HG03159 (cell line): ENCODE measurements around the gene KRTAP12-1.
"Not testable (repeated sequence)": the region's sequence is repeated elsewhere in the genome, so short reads cannot be mapped to it uniquely, and the experiment has no call there.

Source experiments
- ATAC-seq: cut with Tn5 transposase; IDR thresholded peaks from one replicate; pipeline ENCODE4 v1.9.1; 2021; ENCODE audit warnings: mild to moderate bottlenecking, moderate library complexity; ENCODE audit not compliant: unreplicated experiment

The KRTAP12-1 gene

DNA sequence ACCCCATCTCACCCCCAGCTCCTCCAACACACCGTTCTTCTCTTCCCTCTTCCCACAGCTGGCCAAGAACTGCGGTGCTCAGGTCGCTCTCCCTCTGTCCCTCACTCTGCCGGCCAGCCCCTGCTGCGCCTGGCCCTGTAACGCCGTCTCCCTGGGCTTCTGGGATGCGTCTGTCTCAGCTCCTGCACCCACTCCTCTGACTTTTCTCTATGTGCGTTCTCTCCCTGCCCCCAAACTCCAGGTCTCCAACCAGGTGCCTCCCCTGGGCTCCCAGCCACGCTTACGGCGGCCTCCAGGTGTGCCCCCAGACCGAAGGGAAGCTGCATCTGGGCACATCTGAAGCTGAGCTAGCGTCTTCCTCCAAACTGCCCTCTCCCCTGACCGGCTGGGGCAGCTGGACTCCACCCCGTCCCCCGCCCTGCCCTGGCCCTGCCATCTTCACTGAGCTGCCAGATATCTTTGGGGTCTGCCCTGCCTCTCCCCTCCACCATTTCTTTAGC lies 17.6 kb upstream of the KRTAP12-1 start:
- ATAC-seq, result no peak

DNA sequence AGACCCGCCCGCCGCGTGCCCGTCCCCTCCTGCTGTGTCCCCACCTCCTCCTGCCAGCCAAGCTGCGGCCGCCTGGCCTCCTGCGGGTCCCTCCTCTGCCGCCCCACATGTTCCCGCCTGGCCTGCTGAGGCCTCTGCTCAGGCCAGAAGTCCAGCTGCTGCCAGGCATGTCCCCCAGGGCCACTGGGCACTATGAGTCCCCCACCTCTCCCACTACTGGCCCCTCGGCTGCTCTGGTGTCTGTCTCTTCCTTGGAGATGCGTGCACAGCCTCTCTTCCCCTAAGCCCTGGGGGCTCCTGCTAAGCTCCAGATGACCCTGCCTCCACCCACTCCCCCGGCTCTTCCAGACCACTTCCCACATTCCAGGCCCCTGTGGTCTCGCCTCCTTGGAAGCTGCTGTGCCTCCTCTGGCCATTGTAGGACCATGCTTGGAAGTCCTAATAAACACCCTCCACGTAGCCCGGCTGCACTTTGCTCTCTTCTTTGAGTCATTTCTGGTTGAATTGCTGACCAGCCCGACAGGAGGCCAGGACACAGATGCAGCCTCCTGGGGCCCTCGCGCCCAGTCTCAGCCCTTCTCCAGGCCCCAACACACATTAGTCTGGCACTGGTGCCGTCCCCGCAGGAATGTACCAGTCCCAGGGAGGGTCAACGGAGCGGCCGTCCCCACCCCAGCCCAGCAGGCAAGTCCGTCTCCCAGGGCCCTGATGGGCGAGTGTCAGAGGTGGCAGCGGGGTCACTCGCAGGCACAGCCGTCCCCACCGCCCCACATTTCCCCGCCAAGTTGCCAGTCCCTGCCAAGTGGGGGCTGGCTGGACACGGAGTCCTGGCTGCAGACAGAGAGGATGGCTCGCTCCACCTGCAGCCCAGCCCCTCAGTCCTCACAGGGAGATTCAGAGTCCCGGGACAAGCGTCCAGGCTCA lies 16.1 kb upstream of the KRTAP12-1 start:
- no peak for ATAC-seq

DNA sequence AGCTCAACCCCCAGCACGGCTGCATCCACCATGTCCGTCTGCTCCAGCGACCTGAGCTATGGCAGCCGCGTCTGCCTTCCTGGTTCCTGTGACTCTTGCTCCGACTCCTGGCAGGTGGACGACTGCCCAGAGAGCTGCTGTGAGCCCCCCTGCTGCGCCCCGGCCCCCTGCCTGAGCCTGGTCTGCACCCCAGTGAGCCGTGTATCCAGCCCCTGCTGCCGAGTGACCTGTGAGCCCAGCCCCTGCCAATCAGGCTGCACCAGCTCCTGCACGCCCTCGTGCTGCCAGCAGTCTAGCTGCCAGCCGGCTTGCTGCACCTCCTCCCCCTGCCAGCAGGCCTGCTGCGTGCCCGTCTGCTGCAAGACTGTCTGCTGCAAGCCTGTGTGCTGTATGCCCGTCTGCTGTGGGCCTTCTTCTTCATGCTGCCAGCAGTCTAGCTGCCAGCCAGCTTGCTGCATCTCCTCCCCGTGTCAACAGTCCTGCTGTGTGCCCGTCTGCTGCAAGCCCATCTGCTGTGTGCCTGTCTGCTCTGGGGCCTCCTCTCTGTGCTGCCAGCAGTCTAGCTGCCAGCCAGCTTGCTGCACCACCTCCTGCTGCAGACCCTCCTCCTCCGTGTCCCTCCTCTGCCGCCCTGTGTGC lies 15.3 kb upstream of the KRTAP12-1 start, which contains the start of gene KRTAP10-12:
TSS of gene KRTAP10-12 (plus strand) at position 1 of the 639 bp plus-strand sequence. CDS start at position 31, 30 bp downstream.
- not testable (repeated sequence) for ATAC-seq

DNA sequence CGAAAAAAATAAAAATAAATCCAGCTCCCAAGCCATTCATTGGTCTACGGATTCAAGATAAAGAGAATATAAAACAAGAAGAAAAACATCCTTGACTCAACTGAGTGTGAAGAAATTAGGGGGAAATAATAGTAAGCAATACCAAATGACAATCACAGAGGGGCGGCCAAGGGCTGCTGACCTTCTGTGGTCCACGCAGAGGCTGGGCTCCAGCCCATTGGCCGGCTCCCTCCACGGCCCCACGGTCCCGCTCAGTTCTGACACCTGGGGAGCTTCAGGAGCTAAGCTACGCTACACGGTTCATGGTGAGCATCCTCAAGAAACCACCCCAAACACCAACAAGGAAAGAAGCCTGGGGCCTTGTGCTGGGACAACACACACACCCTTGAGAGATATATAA lies 14.6 kb upstream of the KRTAP12-1 start:
- ATAC-seq, result no peak

DNA sequence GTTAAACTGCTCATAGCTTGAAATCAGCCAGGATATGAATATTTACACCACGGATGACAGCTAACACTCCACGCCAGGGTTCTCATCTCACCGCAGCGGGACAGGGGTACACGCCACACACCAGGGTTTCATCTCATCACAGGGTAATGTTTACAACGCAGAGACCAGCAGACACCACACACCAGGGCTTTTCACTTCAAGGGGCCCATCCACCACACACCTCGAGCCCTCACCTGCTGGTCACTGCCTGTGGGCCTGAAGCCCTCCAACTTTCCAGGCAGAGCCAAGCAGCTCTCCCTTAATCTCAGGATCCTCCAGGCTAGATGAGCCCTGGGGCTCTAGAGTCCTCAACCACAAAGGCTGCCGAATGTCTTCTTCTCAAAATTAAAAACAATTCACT lies 13.7 kb upstream of the KRTAP12-1 start:
- no peak for ATAC-seq

DNA sequence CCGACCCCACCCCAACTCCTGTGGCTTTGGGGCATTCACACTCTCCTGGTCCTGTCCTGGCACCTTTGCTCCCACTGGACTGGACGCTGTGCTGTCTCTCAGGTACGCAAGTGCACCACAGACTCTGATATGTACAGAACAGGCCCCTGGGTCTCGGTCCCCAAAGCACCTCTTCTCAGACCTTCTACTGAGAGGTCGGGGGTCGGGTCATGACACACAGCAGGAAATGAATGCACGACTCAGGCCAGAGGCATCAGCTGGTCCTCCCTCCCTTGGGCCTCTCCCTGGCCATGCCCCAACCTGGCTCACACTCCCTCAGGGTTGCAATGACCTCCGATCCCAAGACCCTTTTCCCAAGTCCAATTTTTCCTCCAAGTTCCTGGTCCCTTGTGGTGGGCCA lies 13.2 kb upstream of the KRTAP12-1 start:
- no peak for ATAC-seq

DNA sequence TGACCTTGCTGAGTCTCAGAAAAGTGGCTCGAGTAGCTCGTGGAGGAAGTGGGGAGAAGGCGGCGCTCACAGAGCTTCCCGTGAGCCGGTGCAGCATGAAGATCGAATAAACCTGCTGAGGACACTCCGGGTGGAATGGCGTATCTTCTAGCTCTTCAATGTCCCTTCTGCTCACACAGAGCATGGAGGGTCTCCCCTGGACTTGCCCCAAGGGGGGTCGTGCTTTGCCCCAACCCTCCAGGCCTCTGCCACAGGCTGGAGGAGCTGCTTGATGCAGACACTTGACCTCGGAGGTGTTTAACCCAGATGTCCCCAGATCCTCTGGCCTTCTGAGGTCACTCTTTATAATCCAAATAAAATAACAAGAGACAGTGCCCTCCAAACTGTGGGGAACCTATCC lies 12.8 kb upstream of the KRTAP12-1 start:
- no peak for ATAC-seq

DNA sequence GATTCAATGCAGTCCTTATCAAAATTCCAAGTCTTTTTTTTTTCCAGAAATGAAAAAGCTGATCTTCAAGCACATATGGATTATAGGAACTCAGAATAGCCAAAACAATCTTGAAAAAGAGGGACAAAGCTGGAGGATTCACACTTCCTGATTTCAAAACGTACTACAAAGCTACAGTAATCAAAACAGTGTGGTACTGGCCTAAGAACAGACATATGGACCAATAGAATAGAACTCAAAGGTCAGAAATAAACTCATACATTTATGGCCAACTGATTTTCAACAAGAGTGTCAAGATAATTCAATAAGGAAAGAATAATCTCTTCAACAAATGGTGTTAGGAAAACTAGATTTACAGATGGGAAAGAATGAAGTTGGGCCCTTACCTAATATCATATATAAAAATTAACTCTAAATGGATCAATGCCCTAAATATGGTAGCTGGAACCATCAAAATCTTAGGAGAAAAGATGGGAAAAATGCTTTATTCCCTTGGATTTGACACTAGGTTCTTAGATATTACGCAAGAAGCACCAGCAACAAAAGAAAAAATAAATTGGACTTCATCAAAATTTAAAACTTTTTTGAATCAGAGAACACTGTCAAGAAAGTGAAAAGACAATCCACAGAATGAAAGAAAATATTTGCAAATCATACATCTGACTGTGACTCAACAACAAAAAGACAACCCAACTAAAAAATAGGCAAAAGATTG lies 11.0 kb upstream of the KRTAP12-1 start:
- ATAC-seq, result no peak

DNA sequence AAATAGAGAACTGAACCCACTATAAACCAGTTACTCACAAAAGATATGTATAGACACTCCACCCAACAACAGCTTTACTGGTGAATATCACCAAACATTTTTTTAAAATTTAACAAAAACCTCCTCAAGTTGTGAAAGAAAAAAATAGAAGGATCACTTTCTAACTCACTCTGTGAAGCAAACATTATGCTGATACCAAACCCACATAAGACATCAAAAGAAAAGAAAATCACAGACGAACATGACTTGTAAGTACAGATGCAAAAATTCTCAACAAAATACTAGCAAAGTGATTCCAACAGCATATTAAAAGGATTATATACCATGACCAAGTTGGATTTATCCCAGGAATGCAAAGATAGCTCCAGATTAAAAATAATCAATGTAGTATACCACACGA lies 9.7 kb upstream of the KRTAP12-1 start:
- no peak for ATAC-seq

DNA sequence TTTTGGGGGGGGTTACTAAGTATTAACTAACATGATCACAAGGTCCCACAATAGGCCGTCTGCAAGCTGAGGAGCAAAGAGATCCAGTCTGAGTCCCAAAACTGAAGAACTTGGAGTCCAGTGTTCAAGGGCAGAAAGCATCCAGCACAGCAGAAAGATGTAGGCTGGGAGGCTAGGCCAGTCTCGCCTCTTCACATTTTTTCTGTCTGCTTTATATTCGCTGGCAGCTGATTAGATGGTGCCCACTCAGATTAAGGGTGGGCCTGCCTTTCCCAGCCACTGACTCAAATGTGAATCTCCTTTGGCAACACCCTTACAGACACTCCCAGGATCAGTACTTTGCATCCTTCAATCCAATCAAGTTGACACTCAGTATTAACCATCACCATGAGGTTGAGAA lies 7.8 kb upstream of the KRTAP12-1 start:
- not testable (repeated sequence) for ATAC-seq

DNA sequence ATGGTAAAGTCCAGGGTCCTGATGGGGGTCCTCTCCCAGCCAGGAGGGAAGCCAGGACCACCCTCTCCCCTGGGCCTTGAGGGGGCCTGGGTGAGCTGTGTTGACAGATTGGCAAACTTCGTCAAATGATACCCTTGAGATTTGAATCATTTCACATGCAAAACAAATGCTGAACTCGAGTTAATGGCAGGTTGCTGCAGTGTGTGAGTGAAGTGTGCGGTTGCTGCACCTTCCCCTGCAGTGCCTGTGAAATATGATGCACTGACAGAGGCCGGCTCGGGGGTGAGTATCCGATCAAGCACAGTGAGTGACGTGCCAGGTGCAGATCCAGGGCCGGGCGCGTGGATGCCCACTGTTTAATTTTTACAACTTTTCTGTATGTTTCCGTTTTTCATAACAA lies 5.7 kb upstream of the KRTAP12-1 start:
- no peak for ATAC-seq

DNA sequence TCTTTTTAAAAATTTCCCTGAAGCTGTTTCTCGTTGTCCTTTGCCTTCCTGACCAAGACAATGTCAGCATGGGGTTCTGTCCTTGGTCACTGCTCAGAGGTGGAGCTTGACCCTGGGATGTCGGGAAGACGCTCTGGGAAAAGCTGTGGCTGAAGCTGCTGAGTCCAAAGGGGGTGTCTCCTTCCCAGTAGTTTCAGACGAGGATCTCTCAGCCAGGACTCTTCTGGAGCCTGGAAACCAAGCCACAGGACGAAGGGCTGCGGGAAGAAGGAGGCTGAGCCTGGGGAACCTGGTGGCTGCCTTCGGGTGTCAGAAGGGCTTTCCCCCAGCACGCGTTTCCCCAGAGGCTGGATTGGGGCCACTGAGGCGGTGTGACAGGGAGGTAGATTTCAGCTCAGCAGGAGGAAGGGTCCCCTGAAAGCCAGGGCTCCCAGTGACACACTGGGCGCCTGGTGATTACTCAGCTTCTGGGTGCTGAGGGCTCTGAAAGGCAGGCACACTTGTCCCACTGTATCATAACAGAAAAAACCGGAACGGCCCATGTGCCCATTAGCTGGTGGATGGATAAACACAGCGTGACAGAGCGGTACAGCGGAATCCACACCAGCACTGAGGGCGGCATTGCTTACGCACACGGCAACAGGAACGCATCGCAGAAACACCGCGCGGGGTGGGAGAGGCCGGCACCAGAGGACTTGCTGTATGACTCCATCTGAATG lies 5.0 kb upstream of the KRTAP12-1 start:
- no peak for ATAC-seq

DNA sequence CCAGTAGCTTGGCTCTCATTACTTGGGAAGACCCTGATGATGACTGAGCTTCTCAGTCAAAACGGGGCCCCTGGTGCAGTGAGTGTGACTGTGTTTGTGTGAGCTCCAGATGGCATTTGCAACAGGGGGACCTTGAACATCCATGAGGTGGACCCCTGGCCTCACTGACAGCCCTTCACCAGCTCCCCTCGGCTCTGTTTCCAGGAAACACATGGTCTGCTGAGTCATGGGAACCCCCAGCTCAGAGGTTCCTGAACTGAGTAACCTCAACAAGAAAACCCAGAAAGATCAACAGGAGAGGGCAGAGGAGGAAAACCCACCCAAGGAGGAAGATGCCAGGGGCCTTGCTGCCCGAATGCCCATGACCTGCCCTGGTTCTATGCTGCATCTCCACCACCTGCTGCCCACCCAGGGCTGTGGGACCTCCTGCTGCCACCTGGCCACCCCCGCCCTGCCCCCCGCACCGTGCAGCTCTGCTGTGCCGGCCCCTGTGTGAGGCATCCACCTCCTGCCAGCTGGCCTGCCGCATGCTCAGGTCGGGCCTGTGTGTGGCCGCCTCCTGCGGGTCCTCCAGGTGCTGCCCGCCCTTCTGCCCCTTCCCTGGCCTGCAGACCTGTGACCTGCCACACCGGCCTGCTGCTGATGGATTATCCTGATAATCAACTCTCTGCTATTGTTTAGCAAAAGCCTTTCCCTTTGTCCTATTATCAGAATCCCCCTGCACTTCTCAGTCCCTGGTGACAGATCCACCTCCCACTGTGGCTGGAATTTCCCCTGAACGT lies 4.2 kb upstream of the KRTAP12-1 start:
- no peak for ATAC-seq

DNA sequence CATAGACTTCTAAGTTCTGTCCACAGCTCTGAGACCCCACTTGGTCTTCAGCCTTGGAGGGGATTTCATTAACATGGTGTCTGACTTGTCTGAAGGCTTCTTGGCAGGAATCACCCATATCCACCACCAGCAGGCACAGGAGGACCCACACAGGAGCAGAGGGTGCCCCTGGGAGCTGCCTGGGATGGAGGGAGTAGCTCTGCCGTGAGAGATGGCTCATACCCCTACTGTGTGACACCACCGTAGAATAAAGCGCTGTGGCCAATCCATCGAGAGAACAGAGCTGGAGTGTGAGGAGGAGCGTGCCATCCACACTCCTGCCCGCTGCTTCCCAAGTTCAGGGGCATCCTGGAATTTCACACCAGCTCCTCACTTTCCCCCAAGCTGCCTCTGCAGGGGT lies 3.1 kb upstream of the KRTAP12-1 start:
- ATAC-seq, result not testable (repeated sequence)

DNA sequence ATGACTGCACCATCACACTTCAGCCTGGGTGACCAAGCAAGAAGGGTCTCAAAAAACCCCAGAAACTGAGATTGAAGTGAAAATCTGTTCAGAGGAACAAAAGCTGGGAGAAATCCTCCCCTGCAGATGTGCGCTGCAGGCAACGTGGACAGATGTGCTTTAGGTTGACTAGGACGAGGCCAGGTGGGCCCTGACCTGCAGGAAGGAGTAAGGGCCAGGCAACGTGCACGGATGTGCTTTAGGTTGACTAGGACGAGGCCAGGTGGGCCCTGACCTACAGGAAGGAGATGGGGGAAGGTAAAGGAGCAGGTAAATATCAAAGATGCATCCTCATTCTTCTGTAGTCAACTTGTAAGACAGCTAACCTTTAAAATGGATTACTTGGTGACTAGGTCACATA lies 2.5 kb upstream of the KRTAP12-1 start:
- no peak for ATAC-seq

DNA sequence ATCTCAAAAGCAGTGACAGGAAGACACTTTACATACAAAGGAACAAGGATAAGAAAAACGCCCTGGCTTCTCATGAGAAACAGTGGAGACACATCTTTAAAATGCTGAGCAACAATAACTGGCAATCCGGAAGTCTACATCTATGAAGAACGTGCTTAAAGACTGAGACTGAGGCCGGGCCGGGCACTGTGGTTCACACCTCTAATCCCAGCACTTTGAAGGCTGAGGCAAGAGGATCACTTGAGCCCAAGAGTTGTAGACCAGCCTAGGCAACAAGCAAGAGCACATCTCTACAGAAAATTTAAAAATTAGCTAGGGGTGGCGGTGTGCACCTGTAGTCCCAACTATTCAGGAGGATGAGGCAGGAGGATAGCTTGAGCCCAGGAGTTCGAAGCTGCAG lies 2.1 kb upstream of the KRTAP12-1 start:
- ATAC-seq, result no peak

DNA sequence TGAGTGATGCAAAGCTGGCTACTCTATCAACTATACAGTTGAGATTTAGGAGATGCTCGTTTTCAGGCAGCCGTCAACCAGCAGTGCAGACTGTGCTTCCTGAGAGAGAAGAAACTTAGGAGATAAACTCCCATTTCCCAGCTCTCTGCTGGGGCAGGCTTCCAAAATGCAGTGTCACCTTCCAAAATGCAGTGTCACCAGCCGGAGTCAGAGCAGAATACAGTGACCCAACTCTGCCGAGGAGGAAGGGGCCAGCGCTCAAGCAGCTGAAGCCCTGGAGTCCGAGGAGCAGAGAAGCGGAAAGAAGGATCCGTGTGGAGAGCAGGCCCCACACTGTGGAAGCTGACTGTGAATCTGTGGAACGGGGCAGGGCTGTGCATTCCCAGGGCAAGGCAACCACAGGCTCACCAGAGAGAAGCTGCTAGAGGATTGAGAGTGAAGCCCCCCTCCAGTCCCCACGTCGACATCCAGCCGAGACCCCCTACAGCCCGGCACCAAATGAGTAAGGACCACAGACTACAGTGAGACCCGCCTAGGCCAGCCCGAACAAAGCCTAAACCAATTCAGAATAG lies 703 bp upstream of the KRTAP12-1 start:
- ATAC-seq, result no peak

DNA sequence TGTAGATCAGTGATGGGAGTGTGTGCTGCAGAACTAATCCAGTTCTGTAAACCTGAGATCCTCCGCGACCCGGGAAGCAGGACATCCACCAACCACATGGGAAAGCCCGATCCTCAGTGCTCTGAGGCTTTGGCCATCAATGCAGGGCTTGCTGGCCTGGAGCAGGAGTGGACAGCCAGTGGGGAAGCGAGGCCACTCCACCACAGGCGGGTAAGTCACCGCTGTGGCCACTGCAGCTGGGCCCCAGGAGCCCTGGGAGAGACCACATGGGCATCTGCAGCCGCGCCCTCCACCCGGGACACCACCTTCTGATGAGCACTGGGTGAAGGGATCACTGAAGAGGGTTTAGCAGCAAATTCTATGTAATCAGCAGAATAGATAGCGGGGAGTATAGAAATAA lies 811 bp downstream of the KRTAP12-1 start:
- ATAC-seq, result no peak

DNA sequence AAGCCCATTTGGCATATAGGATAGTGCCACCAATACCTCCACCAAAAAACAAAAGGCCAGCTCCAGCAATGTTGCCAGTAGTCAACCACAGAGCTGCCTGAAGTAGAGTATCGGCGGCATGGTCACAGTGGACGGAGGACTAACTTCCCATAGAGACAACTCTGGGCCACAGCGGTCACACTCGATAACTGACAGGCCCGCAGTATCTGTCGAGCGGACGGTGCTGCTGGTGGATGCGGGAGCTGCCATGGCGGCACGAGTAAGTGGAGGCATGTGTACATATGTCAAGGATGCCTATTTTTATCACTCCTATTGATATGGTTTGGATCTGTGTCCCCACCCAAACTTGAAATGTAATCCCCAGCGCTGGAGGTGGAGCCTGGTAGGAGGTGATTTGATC lies 4.1 kb downstream of the KRTAP12-1 start:
- no peak for ATAC-seq

DNA sequence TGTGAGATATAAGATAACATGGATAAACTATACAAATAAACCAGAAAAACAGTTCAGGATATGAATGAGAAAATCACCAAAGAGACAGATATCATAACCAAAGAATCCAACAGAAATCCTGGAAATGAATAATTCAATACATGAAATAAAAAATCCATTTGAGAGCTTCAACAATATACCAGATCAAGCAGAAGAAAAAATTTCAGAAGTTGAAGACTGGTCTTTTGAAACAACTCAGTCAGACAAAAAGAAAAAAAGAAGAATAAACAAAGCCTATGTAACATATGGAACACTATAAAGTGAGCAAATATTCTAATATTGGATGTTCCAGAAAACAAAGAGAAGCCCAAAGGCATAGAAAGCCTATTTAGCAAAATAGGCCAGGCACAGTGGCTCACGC lies 10.1 kb downstream of the KRTAP12-1 start:
- no peak for ATAC-seq
